HL-60 (cell line): Measurements from ENCODE around the gene CALM1.

ENCODE experiments used
- DNase-seq, 2 experiments: peaks; one replicate each; pipeline ENCODE4 v3.0.0-alpha.2; 2010 to 2020; ENCODE audit warnings: low read depth in 1 of 2, low spot score in 1 of 2
- H3K27ac ChIP-seq: fragments of 250-450 bp; sonication (Bioruptor Pico); replicated peaks from 2 replicates; pipeline ENCODE4 v1.5.1; 2020; ENCODE audit warnings: mild to moderate bottlenecking, moderate library complexity
- H3K27me3 ChIP-seq: fragments of 250-450 bp; sonication (Bioruptor Pico); 2 replicates; pipeline ENCODE4 v1.5.1; 2021; ENCODE audit warnings: mild to moderate bottlenecking, moderate library complexity; ENCODE audit not compliant: insufficient read depth, poor library complexity, severe bottlenecking
- H3K4me3 ChIP-seq: replicated peaks from 2 replicates; pipeline ENCODE4 v1.5.1; 2011; ENCODE audit warnings: mild to moderate bottlenecking, control low read depth, low read length; ENCODE audit not compliant: insufficient read depth
- GABPA ChIP-seq: IDR thresholded peaks from 2 replicates; pipeline ENCODE4 v1.6.1; 2012; ENCODE audit warnings: low read depth
- POLR2AphosphoS5 ChIP-seq: IDR thresholded peaks from 2 replicates; pipeline ENCODE4 v1.6.1; 2012; ENCODE audit warnings: low read depth
- SPI1 ChIP-seq: IDR thresholded peaks from 2 replicates; pipeline ENCODE4 v1.6.1; 2012; ENCODE audit warnings: low read depth, mild to moderate bottlenecking, borderline replicate concordance
- TF ChIP-seq, protein P1 (sequence below): IDR thresholded peaks from one replicate; pipeline ENCODE4 v1.5.1; 2011; ENCODE audit warnings: low read length, control low read depth, inconsistent platforms; ENCODE audit not compliant: insufficient read depth
- TF ChIP-seq, protein P2 (sequence below): IDR thresholded peaks from 2 replicates; pipeline ENCODE4 v1.6.1; 2012; ENCODE audit warnings: low read depth; ENCODE audit not compliant: insufficient replicate concordance

Gene CALM1

GRCh38 chr14:90409209-90409730, 12.4 kb downstream of the CALM1 start:
- no peak for DNase-seq
- Histone ChIP-seq H3K4me3 (no peak overlapping the region), H3K27me3 (no peaks in the 10 kb centered on the region), H3K27ac (no peak overlapping the region)
- TF ChIP-seq, protein P1, sequence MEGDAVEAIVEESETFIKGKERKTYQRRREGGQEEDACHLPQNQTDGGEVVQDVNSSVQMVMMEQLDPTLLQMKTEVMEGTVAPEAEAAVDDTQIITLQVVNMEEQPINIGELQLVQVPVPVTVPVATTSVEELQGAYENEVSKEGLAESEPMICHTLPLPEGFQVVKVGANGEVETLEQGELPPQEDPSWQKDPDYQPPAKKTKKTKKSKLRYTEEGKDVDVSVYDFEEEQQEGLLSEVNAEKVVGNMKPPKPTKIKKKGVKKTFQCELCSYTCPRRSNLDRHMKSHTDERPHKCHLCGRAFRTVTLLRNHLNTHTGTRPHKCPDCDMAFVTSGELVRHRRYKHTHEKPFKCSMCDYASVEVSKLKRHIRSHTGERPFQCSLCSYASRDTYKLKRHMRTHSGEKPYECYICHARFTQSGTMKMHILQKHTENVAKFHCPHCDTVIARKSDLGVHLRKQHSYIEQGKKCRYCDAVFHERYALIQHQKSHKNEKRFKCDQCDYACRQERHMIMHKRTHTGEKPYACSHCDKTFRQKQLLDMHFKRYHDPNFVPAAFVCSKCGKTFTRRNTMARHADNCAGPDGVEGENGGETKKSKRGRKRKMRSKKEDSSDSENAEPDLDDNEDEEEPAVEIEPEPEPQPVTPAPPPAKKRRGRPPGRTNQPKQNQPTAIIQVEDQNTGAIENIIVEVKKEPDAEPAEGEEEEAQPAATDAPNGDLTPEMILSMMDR = no peak
- no peak for TF ChIP-seq POLR2AphosphoS5
- TF ChIP-seq SPI1 = no peak
- TF ChIP-seq, protein P2, sequence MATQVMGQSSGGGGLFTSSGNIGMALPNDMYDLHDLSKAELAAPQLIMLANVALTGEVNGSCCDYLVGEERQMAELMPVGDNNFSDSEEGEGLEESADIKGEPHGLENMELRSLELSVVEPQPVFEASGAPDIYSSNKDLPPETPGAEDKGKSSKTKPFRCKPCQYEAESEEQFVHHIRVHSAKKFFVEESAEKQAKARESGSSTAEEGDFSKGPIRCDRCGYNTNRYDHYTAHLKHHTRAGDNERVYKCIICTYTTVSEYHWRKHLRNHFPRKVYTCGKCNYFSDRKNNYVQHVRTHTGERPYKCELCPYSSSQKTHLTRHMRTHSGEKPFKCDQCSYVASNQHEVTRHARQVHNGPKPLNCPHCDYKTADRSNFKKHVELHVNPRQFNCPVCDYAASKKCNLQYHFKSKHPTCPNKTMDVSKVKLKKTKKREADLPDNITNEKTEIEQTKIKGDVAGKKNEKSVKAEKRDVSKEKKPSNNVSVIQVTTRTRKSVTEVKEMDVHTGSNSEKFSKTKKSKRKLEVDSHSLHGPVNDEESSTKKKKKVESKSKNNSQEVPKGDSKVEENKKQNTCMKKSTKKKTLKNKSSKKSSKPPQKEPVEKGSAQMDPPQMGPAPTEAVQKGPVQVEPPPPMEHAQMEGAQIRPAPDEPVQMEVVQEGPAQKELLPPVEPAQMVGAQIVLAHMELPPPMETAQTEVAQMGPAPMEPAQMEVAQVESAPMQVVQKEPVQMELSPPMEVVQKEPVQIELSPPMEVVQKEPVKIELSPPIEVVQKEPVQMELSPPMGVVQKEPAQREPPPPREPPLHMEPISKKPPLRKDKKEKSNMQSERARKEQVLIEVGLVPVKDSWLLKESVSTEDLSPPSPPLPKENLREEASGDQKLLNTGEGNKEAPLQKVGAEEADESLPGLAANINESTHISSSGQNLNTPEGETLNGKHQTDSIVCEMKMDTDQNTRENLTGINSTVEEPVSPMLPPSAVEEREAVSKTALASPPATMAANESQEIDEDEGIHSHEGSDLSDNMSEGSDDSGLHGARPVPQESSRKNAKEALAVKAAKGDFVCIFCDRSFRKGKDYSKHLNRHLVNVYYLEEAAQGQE = no peak

GRCh38 chr14:90412058-90412457, 15.2 kb downstream of the CALM1 start:
- no peak for TF ChIP-seq POLR2AphosphoS5
- TF ChIP-seq, protein P2 = no peak
- TF ChIP-seq SPI1 = no peak
- TF ChIP-seq GABPA = no peak
- TF ChIP-seq, protein P1 = no peak

DNA sequence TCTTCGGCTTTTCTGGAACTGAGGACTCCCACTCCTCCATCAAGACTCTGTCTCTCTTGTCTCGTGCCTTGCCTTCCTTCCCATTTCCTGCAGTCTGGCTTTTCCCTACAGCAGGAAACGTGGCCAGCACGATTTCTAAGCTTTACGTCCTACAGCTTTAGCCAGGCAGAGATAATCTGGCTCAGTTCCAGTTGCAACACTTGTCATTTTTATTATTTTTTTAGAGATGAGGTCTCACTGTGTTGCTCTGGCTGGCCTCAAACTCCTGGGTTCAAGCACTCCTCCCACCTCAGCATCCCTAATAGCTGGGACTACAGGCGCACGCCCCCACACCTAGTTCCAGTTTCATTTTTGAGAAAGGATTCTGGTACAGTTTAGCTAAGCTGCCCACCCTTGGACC, 19.9 kb downstream of the CALM1 start:
- no peak for TF ChIP-seq SPI1
- TF ChIP-seq, protein P1 = no peak
- no peak for TF ChIP-seq GABPA
- TF ChIP-seq, protein P2 = no peak
- TF ChIP-seq POLR2AphosphoS5 = no peak
- H3K27ac ChIP-seq = no peak overlapping the region
- no peak overlapping the region for H3K4me3 ChIP-seq
- no peak for DNase-seq
- H3K27me3 ChIP-seq = no peaks in the 10 kb centered on the region

More at GRCh38 chr14:90412058-90412457, 15.2 kb downstream of the CALM1 start:
- no peaks in the 10 kb centered on the region for H3K27me3 ChIP-seq
- no peak overlapping the region for H3K27ac ChIP-seq
- no peak overlapping the region for H3K4me3 ChIP-seq
- no peak for DNase-seq
